Uterus (tissue), 4 donors: ENCODE data around the gene GOLGA6L4. TPM values are rescaled to one million over a fixed set of nuclear protein-coding genes. Genes with fewer than 3 reads are reported as not detected.
"Not testable (repeated sequence)": the region's sequence is repeated elsewhere in the genome, so short reads cannot be mapped to it uniquely, and the experiment has no call there.

Experiments
- DNase-seq, 2 donors: peaks; one replicate each; pipeline ENCODE4 v3.0.0-alpha.2; 2019 to 2020
- H3K27ac ChIP-seq, 2 donors: fragments of 200-600 bp; sonication (generic); 1 replicate in 1 of 2; 2 replicates in 1 of 2; pipeline ENCODE4 v1.5.1; 2016 to 2018
- H3K27me3 ChIP-seq, 2 donors: fragments of 200-600 bp; sonication (generic); one replicate each; pipeline ENCODE4 v1.5.1; 2018 to 2019; ENCODE audit warnings: control low read depth in 1 of 2
- H3K36me3 ChIP-seq, 2 donors: fragments of 200-600 bp; sonication (generic); one replicate each; pipeline ENCODE4 v1.5.1; 2019; ENCODE audit warnings: control low read depth in 1 of 2
- H3K4me1 ChIP-seq, 2 donors: fragments of 200-600 bp; sonication (generic); one replicate each; pipeline ENCODE4 v1.5.1; 2018 to 2019; ENCODE audit warnings: control low read depth in 1 of 2
- H3K4me3 ChIP-seq, 2 donors: fragments of 200-600 bp; sonication (generic); 1 replicate in 1 of 2; 2 replicates in 1 of 2; pipeline ENCODE4 v1.5.1; 2018 to 2019; ENCODE audit warnings: mild to moderate bottlenecking in 1 of 2
- H3K9me3 ChIP-seq, 2 donors: fragments of 200-600 bp; sonication (generic); one replicate each; pipeline ENCODE4 v1.5.1; 2019; ENCODE audit warnings: control low read depth in 1 of 2
- intact Hi-C: fragments of 100-400 bp; cut with DNase I; formaldehyde crosslinking; loops from one replicate; pipeline ENCODE4 v1.15.1; 2023; ENCODE audit warnings: low total_unique reads
- small RNA-seq: library from RNA; depleted of rRNA; stranded (forward); fragments of <200 nt; gene quantifications from one replicate; pipeline ENCODE3, GENCODE V24; 2016
- total RNA-seq, 4 donors: library from RNA; depleted of rRNA in 3 of 4; stranded (reverse); fragments of >200 nt in 3 of 4; gene quantifications; one replicate each; pipeline versions ENCODE4 v1.1.0 to v1.2.4, GENCODE V29; 2014 to 2023
- donor health status: DM: yes; HTN: yes; CAD: no.

The GOLGA6L4 gene
- total RNA-seq: 1 to 10 TPM; 2.4 to 7.6 (median 5.2) TPM

GRCh38 chr15:84235573-84235972, at the start of gene GOLGA6L4:
TSS of gene GOLGA6L4 (plus strand) at chr15:84235773. CDS start at chr15:84235835, 62 bp downstream.
- H3K9me3 ChIP-seq, H3K27me3 ChIP-seq, H3K4me3 ChIP-seq, intact Hi-C loops, DNase-seq, H3K27ac ChIP-seq, H3K4me1 ChIP-seq, H3K36me3 ChIP-seq: not testable (repeated sequence)

GRCh38 chr15:84192982-84193381, 42.6 kb upstream of the GOLGA6L4 start:
- H3K9me3 ChIP-seq, intact Hi-C loops, H3K4me1 ChIP-seq, H3K4me3 ChIP-seq, H3K27ac ChIP-seq, H3K27me3 ChIP-seq, DNase-seq, H3K36me3 ChIP-seq: not testable (repeated sequence)

- DNase-seq, H3K27me3 ChIP-seq, H3K36me3 ChIP-seq, H3K9me3 ChIP-seq, intact Hi-C loops, H3K4me3 ChIP-seq, H3K4me1 ChIP-seq, H3K27ac ChIP-seq: not testable (repeated sequence)
Measured at GRCh38 chr15:84195603-84196002, 40.0 kb upstream of the GOLGA6L4 start.

- H3K27me3 ChIP-seq, H3K4me3 ChIP-seq, H3K36me3 ChIP-seq, H3K9me3 ChIP-seq, intact Hi-C loops, H3K4me1 ChIP-seq, H3K27ac ChIP-seq, DNase-seq: not testable (repeated sequence)
Measured at GRCh38 chr15:84196530-84197188, 38.9 kb upstream of the GOLGA6L4 start.

GRCh38 chr15:84199865-84200264, 35.7 kb upstream of the GOLGA6L4 start:
- DNase-seq, H3K27ac ChIP-seq, H3K36me3 ChIP-seq, H3K4me3 ChIP-seq, H3K27me3 ChIP-seq, H3K9me3 ChIP-seq, H3K4me1 ChIP-seq, intact Hi-C loops: not testable (repeated sequence)

GRCh38 chr15:84246441-84246840, 10.9 kb downstream of the GOLGA6L4 start:
- H3K27me3 ChIP-seq, H3K36me3 ChIP-seq, H3K9me3 ChIP-seq, H3K4me1 ChIP-seq, H3K27ac ChIP-seq, intact Hi-C loops, H3K4me3 ChIP-seq: not testable (repeated sequence)
- peak in 1 of 2 donors; percentile 4 for DNase-seq

Small RNA genes lying within 50 kb of the gene (small RNA-seq; reads per million reads assigned to genes)
- not detected for gene RN7SL331P
- not detected for gene UBE2Q2P8
